PFSK-1 (cell line): ENCODE measurements around the gene FARP2.

Experiments used
- FOXP2 ChIP-seq: optimal IDR thresholded peaks from 2 replicates; pipeline ENCODE3; 2011; ENCODE audit warnings: borderline replicate concordance, control low read depth, inconsistent platforms; ENCODE audit not compliant: insufficient read depth; ENCODE audit errors: extremely low read length, extremely low read depth
- POLR2AphosphoS5 ChIP-seq: IDR thresholded peaks from 2 replicates; pipeline ENCODE4 v1.6.1; 2012; ENCODE audit warnings: low read depth, mild to moderate bottlenecking, control low read depth, low read length, moderate library complexity
- SIN3A ChIP-seq: IDR thresholded peaks from 2 replicates; pipeline ENCODE4 v1.6.1; 2012; ENCODE audit warnings: mild to moderate bottlenecking, low read length, moderate library complexity, borderline replicate concordance; ENCODE audit not compliant: insufficient read depth
- TAF1 ChIP-seq: IDR thresholded peaks from 2 replicates; pipeline ENCODE4 v1.6.1; 2012; ENCODE audit warnings: low read length, control low read depth, borderline replicate concordance; ENCODE audit not compliant: insufficient read depth
- TF ChIP-seq, protein P1 (sequence below), 2 experiments: IDR thresholded peaks; 2 replicates each; pipeline versions ENCODE4 v1.6.1 to v1.8.0; 2011 to 2012; ENCODE audit warnings: low read depth in 2 of 2, low read length in 2 of 2, control low read depth in 1 of 2, inconsistent platforms in 1 of 2, mild to moderate bottlenecking in 1 of 2, moderate library complexity in 1 of 2; ENCODE audit not compliant: insufficient read depth in 1 of 2

The FARP2 gene

DNA sequence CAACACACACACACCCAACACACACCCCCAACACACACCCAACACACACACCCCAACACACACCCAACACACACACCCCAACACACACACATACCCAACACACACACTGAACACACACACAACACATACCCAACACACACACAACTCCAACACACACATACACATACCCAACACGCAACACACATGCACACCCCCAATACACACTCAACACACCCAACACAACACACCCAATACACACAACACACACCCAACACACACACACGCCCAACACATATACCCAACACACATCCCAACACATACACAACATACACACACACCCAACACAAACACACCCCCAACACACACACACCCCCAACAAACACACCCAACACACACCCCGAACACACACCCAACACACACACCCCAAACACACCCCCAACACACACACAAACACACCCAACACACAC is 160.5 kb downstream of the FARP2 start:
- no peak for TF ChIP-seq FOXP2
- no peak for TF ChIP-seq TAF1
- no peak for TF ChIP-seq POLR2AphosphoS5
- no peak for TF ChIP-seq SIN3A
- TF ChIP-seq, protein P1, sequence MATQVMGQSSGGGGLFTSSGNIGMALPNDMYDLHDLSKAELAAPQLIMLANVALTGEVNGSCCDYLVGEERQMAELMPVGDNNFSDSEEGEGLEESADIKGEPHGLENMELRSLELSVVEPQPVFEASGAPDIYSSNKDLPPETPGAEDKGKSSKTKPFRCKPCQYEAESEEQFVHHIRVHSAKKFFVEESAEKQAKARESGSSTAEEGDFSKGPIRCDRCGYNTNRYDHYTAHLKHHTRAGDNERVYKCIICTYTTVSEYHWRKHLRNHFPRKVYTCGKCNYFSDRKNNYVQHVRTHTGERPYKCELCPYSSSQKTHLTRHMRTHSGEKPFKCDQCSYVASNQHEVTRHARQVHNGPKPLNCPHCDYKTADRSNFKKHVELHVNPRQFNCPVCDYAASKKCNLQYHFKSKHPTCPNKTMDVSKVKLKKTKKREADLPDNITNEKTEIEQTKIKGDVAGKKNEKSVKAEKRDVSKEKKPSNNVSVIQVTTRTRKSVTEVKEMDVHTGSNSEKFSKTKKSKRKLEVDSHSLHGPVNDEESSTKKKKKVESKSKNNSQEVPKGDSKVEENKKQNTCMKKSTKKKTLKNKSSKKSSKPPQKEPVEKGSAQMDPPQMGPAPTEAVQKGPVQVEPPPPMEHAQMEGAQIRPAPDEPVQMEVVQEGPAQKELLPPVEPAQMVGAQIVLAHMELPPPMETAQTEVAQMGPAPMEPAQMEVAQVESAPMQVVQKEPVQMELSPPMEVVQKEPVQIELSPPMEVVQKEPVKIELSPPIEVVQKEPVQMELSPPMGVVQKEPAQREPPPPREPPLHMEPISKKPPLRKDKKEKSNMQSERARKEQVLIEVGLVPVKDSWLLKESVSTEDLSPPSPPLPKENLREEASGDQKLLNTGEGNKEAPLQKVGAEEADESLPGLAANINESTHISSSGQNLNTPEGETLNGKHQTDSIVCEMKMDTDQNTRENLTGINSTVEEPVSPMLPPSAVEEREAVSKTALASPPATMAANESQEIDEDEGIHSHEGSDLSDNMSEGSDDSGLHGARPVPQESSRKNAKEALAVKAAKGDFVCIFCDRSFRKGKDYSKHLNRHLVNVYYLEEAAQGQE (IDR thresholded peaks at IDR 0.05; ENCODE audit: insufficient read depth in 1 of 2, low read depth in 2 of 2, low read length in 2 of 2): no peak

DNA sequence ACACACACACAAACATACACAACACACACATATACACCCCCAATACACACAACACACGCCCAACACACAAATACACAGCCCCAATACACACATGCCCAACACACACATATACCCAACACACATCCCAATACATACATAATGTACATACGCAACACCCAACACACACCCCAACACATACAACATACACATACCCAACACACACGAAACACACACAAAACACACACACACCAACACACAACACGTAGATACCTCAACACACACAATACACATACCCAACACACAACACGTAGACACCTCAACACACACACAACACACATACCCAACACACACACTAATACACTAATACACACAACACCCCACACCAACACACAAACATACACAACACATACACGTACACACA is 161.2 kb downstream of the FARP2 start:
- TF ChIP-seq POLR2AphosphoS5 (no peak), TAF1 (no peak), FOXP2 (no peak), SIN3A (no peak)
- TF ChIP-seq, protein P1 (IDR thresholded peaks at IDR 0.05; ENCODE audit: insufficient read depth in 1 of 2, low read depth in 2 of 2, low read length in 2 of 2): no peak

DNA sequence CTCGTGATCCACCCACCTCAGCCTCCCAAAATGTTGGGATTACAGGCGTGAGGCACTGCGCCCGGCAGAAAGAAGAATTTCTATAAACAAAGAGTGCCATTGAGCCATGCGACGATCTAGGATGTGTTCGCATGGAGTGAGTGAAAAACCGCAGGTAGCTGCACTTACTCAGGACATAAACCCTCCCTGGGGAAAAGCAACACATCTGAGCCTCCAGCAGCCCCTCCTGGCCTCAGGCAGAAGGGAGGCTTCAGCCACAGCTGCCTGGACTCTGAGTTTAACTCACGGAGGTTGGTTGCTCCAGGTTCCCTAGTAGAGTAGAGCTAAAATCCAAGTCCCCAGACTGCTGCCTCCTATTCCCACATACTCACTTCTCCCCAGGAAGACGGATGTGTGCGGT is 163.6 kb downstream of the FARP2 start:
- TF ChIP-seq FOXP2: no peak
- no peak for TF ChIP-seq SIN3A
- TF ChIP-seq TAF1: no peak
- TF ChIP-seq POLR2AphosphoS5: no peak
- TF ChIP-seq, protein P1 (IDR thresholded peaks at IDR 0.05; ENCODE audit: insufficient read depth in 1 of 2, low read depth in 2 of 2, low read length in 2 of 2): no peak

DNA sequence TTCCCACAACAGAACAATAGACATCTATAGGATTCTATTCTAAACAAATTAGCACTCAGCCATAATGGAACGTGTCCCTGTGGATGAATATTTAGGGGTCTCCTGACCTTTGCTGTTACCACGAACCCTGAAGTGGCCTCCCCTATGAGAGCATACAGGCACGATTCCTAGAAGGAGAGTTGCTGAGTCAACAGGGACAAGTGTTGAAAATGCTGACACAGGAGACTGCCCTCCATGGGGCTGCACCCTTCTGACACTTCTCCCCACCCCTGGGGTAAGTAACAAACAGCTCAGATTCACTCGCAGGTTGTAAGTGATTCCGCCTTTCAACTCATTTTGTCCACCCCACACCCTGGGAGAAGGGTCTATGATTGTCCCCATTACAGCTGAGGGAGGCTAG is 166.4 kb downstream of the FARP2 start:
- no peak for TF ChIP-seq SIN3A
- TF ChIP-seq, protein P1 (IDR thresholded peaks at IDR 0.05; ENCODE audit: insufficient read depth in 1 of 2, low read depth in 2 of 2, low read length in 2 of 2): no peak
- no peak for TF ChIP-seq TAF1
- no peak for TF ChIP-seq FOXP2
- no peak for TF ChIP-seq POLR2AphosphoS5

DNA sequence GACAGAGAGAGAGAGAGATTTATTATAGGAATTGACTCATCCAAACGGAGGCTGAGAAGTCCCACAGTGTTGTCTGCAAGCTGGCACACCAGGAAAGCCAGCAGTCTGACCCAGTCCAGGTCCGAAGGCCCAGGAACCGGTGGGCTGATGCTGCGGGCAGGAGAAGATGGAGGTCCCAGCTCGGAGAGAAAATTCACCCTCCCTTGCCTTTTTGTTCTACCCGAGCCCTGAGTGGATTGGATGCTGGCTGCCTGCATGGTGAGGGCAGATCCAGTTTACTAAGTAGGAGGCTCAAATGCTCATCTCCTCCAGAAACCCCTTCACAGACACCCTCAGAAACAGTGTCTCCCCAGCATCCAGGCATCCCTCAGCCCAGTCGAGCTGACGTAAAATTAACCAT is 174.5 kb downstream of the FARP2 start:
- no peak for TF ChIP-seq FOXP2
- no peak for TF ChIP-seq TAF1
- no peak for TF ChIP-seq POLR2AphosphoS5
